ENCODE measurements around the gene VPS35L. TPM values are rescaled to one million over a fixed set of nuclear protein-coding genes. Genes with fewer than 3 reads are reported as not detected.

Gene VPS35L
- total and polyA plus RNA-seq, 2 experiments from 2014 or later = 48.0 to 54.6 TPM

DNA sequence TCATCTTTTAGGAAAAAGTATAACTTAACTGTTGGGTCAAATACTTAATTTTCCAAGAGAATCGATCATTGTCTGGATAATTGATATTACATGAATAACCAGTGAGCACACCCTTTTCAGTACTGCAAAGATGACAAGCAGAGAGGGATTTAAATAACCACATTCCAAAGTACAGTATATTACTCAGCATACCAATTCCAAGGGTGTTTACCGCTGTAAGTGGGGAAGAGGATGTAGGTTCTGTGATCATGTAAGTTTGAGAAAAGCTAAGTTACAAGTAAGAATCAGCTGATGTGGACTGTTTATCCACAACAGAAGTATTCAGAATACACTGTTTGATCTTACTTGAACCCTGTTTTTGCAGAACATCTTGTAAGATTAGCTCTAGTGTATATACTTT, 39.7 kb upstream of the VPS35L start:
- Histone ChIP-seq H3K27me3 (ENCODE audit: insufficient read depth) (no peaks in the 10 kb centered on the region), H3K4me1 (ENCODE audit: insufficient read depth) (peaks cover 6% of the 10 kb centered on the region), H3K36me3 (ENCODE audit: insufficient read depth) (peaks cover 24% of the 10 kb centered on the region), H3K4me3 (no peak overlapping the region), H3K79me2 (replicated peaks; ENCODE audit: insufficient read depth) (peaks cover 62% of the 10 kb centered on the region), H3F3A (replicated peaks; ENCODE audit: low read depth) (no peaks in the 10 kb centered on the region), H4K20me1 (replicated peaks; ENCODE audit: insufficient read depth) (peaks cover 14% of the 10 kb centered on the region), H3K4me2 (no peak overlapping the region), H3K9me2 (ENCODE audit: insufficient read depth) (no peaks in the 10 kb centered on the region), H2AFZ (no peak overlapping the region), H3K27ac (ENCODE audit: low read depth) (no peak overlapping the region)
- no peak for DNase-seq (ENCODE audit: low spot score)
- TF ChIP-seq, protein P1, sequence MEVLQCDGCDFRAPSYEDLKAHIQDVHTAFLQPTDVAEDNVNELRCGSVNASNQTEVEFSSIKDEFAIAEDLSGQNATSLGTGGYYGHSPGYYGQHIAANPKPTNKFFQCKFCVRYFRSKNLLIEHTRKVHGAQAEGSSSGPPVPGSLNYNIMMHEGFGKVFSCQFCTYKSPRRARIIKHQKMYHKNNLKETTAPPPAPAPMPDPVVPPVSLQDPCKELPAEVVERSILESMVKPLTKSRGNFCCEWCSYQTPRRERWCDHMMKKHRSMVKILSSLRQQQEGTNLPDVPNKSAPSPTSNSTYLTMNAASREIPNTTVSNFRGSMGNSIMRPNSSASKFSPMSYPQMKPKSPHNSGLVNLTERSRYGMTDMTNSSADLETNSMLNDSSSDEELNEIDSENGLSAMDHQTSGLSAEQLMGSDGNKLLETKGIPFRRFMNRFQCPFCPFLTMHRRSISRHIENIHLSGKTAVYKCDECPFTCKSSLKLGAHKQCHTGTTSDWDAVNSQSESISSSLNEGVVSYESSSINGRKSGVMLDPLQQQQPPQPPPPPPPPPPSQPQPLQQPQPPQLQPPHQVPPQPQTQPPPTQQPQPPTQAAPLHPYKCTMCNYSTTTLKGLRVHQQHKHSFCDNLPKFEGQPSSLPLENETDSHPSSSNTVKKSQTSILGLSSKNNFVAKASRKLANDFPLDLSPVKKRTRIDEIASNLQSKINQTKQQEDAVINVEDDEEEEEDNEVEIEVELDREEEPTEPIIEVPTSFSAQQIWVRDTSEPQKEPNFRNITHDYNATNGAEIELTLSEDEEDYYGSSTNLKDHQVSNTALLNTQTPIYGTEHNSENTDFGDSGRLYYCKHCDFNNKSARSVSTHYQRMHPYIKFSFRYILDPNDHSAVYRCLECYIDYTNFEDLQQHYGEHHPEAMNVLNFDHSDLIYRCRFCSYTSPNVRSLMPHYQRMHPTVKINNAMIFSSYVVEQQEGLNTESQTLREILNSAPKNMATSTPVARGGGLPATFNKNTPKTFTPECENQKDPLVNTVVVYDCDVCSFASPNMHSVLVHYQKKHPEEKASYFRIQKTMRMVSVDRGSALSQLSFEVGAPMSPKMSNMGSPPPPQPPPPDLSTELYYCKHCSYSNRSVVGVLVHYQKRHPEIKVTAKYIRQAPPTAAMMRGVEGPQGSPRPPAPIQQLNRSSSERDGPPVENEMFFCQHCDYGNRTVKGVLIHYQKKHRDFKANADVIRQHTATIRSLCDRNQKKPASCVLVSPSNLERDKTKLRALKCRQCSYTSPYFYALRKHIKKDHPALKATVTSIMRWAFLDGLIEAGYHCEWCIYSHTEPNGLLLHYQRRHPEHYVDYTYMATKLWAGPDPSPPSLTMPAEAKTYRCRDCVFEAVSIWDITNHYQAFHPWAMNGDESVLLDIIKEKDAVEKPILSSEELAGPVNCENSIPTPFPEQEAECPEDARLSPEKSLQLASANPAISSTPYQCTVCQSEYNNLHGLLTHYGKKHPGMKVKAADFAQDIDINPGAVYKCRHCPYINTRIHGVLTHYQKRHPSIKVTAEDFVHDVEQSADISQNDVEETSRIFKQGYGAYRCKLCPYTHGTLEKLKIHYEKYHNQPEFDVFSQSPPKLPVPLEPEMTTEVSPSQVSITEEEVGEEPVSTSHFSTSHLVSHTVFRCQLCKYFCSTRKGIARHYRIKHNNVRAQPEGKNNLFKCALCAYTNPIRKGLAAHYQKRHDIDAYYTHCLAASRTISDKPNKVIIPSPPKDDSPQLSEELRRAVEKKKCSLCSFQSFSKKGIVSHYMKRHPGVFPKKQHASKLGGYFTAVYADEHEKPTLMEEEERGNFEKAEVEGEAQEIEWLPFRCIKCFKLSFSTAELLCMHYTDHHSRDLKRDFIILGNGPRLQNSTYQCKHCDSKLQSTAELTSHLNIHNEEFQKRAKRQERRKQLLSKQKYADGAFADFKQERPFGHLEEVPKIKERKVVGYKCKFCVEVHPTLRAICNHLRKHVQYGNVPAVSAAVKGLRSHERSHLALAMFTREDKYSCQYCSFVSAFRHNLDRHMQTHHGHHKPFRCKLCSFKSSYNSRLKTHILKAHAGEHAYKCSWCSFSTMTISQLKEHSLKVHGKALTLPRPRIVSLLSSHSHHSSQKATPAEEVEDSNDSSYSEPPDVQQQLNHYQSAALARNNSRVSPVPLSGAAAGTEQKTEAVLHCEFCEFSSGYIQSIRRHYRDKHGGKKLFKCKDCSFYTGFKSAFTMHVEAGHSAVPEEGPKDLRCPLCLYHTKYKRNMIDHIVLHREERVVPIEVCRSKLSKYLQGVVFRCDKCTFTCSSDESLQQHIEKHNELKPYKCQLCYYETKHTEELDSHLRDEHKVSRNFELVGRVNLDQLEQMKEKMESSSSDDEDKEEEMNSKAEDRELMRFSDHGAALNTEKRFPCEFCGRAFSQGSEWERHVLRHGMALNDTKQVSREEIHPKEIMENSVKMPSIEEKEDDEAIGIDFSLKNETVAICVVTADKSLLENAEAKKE (CRISPR knock-in tag; IDR thresholded peaks at IDR 0.05) = no peak
- no peak for TF ChIP-seq CREB1 (CRISPR knock-in tag; IDR thresholded peaks at IDR 0.05; ENCODE audit: low read depth)
- TF ChIP-seq, protein P2, sequence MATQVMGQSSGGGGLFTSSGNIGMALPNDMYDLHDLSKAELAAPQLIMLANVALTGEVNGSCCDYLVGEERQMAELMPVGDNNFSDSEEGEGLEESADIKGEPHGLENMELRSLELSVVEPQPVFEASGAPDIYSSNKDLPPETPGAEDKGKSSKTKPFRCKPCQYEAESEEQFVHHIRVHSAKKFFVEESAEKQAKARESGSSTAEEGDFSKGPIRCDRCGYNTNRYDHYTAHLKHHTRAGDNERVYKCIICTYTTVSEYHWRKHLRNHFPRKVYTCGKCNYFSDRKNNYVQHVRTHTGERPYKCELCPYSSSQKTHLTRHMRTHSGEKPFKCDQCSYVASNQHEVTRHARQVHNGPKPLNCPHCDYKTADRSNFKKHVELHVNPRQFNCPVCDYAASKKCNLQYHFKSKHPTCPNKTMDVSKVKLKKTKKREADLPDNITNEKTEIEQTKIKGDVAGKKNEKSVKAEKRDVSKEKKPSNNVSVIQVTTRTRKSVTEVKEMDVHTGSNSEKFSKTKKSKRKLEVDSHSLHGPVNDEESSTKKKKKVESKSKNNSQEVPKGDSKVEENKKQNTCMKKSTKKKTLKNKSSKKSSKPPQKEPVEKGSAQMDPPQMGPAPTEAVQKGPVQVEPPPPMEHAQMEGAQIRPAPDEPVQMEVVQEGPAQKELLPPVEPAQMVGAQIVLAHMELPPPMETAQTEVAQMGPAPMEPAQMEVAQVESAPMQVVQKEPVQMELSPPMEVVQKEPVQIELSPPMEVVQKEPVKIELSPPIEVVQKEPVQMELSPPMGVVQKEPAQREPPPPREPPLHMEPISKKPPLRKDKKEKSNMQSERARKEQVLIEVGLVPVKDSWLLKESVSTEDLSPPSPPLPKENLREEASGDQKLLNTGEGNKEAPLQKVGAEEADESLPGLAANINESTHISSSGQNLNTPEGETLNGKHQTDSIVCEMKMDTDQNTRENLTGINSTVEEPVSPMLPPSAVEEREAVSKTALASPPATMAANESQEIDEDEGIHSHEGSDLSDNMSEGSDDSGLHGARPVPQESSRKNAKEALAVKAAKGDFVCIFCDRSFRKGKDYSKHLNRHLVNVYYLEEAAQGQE (IDR thresholded peaks at IDR 0.05; ENCODE audit: unreplicated experiment) = no peak
- no peak for TF ChIP-seq CTCF (conservative IDR thresholded peaks at IDR 0.05; ENCODE audit: low read depth in 2 of 2)
- TF ChIP-seq JUNB (IDR thresholded peaks at IDR 0.05; ENCODE audit: unreplicated experiment) = no peak
- TF ChIP-seq NANOG (IDR thresholded peaks at IDR 0.05; ENCODE audit: borderline replicate concordance) = no peak
- no peak for TF ChIP-seq EZH2 (IDR thresholded peaks at IDR 0.05; ENCODE audit: low read depth, unreplicated experiment)
- no peak for TF ChIP-seq POLR2AphosphoS5 (IDR thresholded peaks at IDR 0.05; ENCODE audit: low read depth)
- TF ChIP-seq STAT1 (IDR thresholded peaks at IDR 0.05; ENCODE audit: unreplicated experiment) = no peak
- no peak for TF ChIP-seq ZNF331 (CRISPR knock-in tag; IDR thresholded peaks at IDR 0.05; ENCODE audit: low read depth)
- TF ChIP-seq ETS1 (IDR thresholded peaks at IDR 0.05) = no peak
- TF ChIP-seq ZNF114 (CRISPR knock-in tag; IDR thresholded peaks at IDR 0.05) = no peak
- no peak for TF ChIP-seq EZH2phosphoT487 (IDR thresholded peaks at IDR 0.05; ENCODE audit: unreplicated experiment)
- Mint-ChIP-seq H3K4me3 (no peak overlapping the region), H3K27ac (no peak overlapping the region), H3K4me1 (peaks cover 7% of the 10 kb centered on the region; the same call in 2 of the 3 replicates), H3K27me3 (ENCODE audit: insufficient read depth, low read depth, poor library complexity) (no peaks in the 10 kb centered on the region), H3K36me3 (ENCODE audit: low read depth) (peaks cover 51% of the 10 kb centered on the region), H3K9me3 (no peaks in the 10 kb centered on the region; the same call in 2 of the 3 replicates)
- no peak for ATAC-seq
